Measurements from ENCODE around the gene PPP6R2.
"Not testable (repeated sequence)": the region's sequence is repeated elsewhere in the genome, so short reads cannot be mapped to it uniquely, and the experiment has no call there.

The PPP6R2 gene

GRCh38 chr22:50403701-50404101, 60.6 kb downstream of the PPP6R2 start:
- ChIA-PET POLR2A (no interaction called here), CTCF (interaction anchor here (1.5 to 1.7 kb wide), 2 partner anchors 11 to 15 kb away, joined by 4 to 6 read pairs; no protein-coding TSS in a partner anchor)
- no peak for TF ChIP-seq CTCF (IDR thresholded peaks at IDR 0.05; ENCODE audit: control extremely low read depth, extremely low read depth, low read depth, missing control alignments)
- DNase-seq (ENCODE audit: extremely low spot score): no peak

- CTCF ChIA-PET: interaction anchor here (1.4 kb wide), 1 partner anchor 20 kb away, joined by 3 read pairs; no protein-coding TSS in a partner anchor
- no peak for DNase-seq (ENCODE audit: extremely low spot score)
- POLR2A ChIA-PET: no interaction called here
- no peak for TF ChIP-seq CTCF (IDR thresholded peaks at IDR 0.05; ENCODE audit: control extremely low read depth, extremely low read depth, low read depth, missing control alignments)
These were observed 63.5 kb downstream of the PPP6R2 start for GRCh38 chr22:50406416-50407170.

GRCh38 chr22:50408311-50408710, 65.2 kb downstream of the PPP6R2 start:
- ChIA-PET CTCF (interaction anchor here (1.4 kb wide), 1 partner anchor 21 kb away, joined by 3 read pairs; no protein-coding TSS in a partner anchor), POLR2A (no interaction called here)
- TF ChIP-seq CTCF (IDR thresholded peaks at IDR 0.05; ENCODE audit: control extremely low read depth, extremely low read depth, low read depth, missing control alignments): no peak
- no peak for DNase-seq (ENCODE audit: extremely low spot score)

GRCh38 chr22:50408954-50409353, 65.8 kb downstream of the PPP6R2 start:
- CTCF ChIA-PET; POLR2A ChIA-PET; DNase-seq (ENCODE audit: extremely low spot score): not testable (repeated sequence)

GRCh38 chr22:50414476-50415248, 71.5 kb downstream of the PPP6R2 start:
- ChIA-PET POLR2A (interaction anchor here (0.6 kb wide), 2 partner anchors 66 kb away, joined by 4 read pairs; no protein-coding TSS in a partner anchor), CTCF (interaction anchor here (1.7 kb wide), 1 partner anchor 11 kb away, joined by 4 read pairs; no protein-coding TSS in a partner anchor)
- no peak for DNase-seq (ENCODE audit: extremely low spot score)
- no peak for TF ChIP-seq CTCF (IDR thresholded peaks at IDR 0.05; ENCODE audit: control extremely low read depth, extremely low read depth, low read depth, missing control alignments)

GRCh38 chr22:50415426-50415825, 72.3 kb downstream of the PPP6R2 start:
- no peak for DNase-seq (ENCODE audit: extremely low spot score)
- CTCF ChIA-PET: interaction anchor here (0.7 to 0.8 kb wide), 2 partner anchors 16 to 147 kb away, joined by 3 to 4 read pairs; partner anchors contain the start of gene SYCE3
- TF ChIP-seq CTCF (IDR thresholded peaks at IDR 0.05; ENCODE audit: control extremely low read depth, extremely low read depth, low read depth, missing control alignments): no peak
- POLR2A ChIA-PET: no interaction called here

GRCh38 chr22:50416996-50417395, 73.9 kb downstream of the PPP6R2 start:
- ChIA-PET POLR2A (no interaction called here), CTCF (no interaction called here)
- no peak for DNase-seq (ENCODE audit: extremely low spot score)
- TF ChIP-seq CTCF (IDR thresholded peaks at IDR 0.05; ENCODE audit: control extremely low read depth, extremely low read depth, low read depth, missing control alignments): no peak

All from GM10248 (cell line).